Endothelial cell of umbilical vein (primary cell): ENCODE results near the gene CXCR1.
"Not testable (repeated sequence)": the region's sequence is repeated elsewhere in the genome, so short reads cannot be mapped to it uniquely, and the experiment has no call there.

Source experiments
- EZH2 ChIP-seq: IDR thresholded peaks from 2 replicates; pipeline ENCODE4 v1.6.1; 2012; ENCODE audit warnings: borderline replicate concordance, low read depth, mild to moderate bottlenecking, moderate library complexity, low read length, inconsistent platforms; ENCODE audit not compliant: severe bottlenecking
- MYC ChIP-seq: IDR thresholded peaks from one replicate; pipeline ENCODE4 v1.6.1; 2011; ENCODE audit warnings: mild to moderate bottlenecking, low read depth, low read length
- POLR2A ChIP-seq: IDR thresholded peaks from 2 replicates; pipeline ENCODE4 v1.6.1; 2012; ENCODE audit warnings: low read depth, mild to moderate bottlenecking, control low read depth, low read length
- TF ChIP-seq, protein P1 (sequence below), 2 donors: IDR thresholded peaks; 1 replicate in 1 of 2; 2 replicates in 1 of 2; pipeline ENCODE4 v1.5.1; 2011; ENCODE audit warnings: low read length in 2 of 2, mild to moderate bottlenecking in 2 of 2, moderate library complexity in 2 of 2, control low read depth in 1 of 2, inconsistent platforms in 1 of 2, low read depth in 1 of 2; ENCODE audit not compliant: insufficient read depth in 1 of 2; ENCODE audit errors: extremely low read depth in 1 of 2

DNA sequence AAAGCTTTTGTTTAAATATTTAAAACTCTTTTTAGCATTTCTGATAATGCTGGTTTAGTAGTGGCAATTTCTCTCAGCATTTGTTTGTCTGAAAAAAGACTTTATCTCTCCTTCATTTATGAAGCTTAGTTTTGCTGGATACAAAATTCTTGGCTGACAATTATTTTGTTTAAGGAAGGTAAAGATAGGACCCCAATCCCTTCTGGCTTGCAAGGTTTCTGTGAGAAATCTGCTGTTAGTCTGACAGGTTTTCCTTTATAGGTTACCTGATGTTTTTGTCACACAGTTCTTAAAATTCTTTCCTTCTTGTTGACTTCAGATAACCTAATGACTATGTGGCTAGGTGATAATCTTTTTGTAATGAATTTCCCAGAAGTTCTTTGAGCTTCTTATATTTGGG, 44.5 kb downstream of the CXCR1 start:
- TF ChIP-seq, protein P1, sequence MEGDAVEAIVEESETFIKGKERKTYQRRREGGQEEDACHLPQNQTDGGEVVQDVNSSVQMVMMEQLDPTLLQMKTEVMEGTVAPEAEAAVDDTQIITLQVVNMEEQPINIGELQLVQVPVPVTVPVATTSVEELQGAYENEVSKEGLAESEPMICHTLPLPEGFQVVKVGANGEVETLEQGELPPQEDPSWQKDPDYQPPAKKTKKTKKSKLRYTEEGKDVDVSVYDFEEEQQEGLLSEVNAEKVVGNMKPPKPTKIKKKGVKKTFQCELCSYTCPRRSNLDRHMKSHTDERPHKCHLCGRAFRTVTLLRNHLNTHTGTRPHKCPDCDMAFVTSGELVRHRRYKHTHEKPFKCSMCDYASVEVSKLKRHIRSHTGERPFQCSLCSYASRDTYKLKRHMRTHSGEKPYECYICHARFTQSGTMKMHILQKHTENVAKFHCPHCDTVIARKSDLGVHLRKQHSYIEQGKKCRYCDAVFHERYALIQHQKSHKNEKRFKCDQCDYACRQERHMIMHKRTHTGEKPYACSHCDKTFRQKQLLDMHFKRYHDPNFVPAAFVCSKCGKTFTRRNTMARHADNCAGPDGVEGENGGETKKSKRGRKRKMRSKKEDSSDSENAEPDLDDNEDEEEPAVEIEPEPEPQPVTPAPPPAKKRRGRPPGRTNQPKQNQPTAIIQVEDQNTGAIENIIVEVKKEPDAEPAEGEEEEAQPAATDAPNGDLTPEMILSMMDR (IDR thresholded peaks at IDR 0.05; ENCODE audit: extremely low read depth in 1 of 2, insufficient read depth in 1 of 2, low read depth in 1 of 2, low read length in 2 of 2): not testable (repeated sequence)
- TF ChIP-seq EZH2, MYC, POLR2A: not testable (repeated sequence)
